OCI-LY7 (cell line): ENCODE results near the gene MAP3K13.

Source experiments
- EZH2phosphoT487 ChIP-seq: fragments of 200-600 bp; sonication (generic); IDR thresholded peaks from 2 replicates; pipeline ENCODE4 v1.6.1; 2018; ENCODE audit warnings: low read depth, borderline replicate concordance, mild to moderate bottlenecking, mixed run types, antibody characterized with exemption, low read length, moderate library complexity, mixed read lengths
- TF ChIP-seq, protein P1 (sequence below): fragments of 200-600 bp; sonication (generic); conservative IDR thresholded peaks from 2 replicates; pipeline ENCODE4 v1.5.1; 2014; ENCODE audit warnings: mild to moderate bottlenecking, antibody characterized with exemption, low read length, moderate library complexity, mixed read lengths

DNA sequence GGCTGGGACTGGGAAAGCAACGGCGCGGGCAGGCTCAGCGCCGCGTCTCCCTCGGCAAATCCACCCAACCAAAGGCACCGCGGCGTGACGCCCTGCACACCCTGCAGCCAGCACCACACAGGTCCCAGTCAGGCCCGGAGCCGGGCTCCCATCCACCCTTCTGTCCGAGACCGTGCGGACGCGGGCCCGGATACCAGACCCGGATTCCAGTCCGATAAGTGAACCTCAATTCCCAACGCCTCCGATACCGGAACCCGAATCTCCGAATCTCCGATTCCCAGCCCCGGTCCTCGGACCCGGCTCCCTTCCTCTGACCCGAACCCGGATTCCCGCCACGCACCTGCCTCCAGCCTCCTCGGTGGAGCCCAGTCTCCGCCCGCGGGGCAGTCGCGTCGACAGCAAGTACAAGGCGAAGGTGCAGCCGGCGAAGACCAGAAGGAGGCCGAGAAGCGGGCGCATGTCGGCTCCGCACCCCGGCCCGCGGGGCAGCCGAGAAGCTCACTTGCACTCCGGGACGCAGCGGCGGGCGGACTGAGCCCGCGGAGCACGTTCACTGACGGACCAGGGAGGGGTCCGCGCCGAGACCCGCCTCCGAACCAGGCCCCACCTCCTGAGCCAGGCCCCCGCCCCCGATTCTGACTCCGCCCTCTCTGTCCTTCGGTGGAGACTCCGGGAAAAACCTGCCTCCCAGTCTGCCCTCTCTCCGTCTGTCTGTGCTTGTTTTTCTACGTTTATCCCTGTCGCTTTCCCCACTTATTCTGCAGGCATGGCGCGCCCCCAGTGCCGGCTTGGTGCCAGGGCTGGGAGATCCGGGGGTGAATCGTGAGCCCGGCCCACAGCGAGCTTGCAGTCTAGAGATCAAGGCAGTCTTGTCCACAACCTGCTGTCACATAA, 135.8 kb downstream of the MAP3K13 start, which contains the start of gene TMEM41A:
- TF ChIP-seq, protein P1, sequence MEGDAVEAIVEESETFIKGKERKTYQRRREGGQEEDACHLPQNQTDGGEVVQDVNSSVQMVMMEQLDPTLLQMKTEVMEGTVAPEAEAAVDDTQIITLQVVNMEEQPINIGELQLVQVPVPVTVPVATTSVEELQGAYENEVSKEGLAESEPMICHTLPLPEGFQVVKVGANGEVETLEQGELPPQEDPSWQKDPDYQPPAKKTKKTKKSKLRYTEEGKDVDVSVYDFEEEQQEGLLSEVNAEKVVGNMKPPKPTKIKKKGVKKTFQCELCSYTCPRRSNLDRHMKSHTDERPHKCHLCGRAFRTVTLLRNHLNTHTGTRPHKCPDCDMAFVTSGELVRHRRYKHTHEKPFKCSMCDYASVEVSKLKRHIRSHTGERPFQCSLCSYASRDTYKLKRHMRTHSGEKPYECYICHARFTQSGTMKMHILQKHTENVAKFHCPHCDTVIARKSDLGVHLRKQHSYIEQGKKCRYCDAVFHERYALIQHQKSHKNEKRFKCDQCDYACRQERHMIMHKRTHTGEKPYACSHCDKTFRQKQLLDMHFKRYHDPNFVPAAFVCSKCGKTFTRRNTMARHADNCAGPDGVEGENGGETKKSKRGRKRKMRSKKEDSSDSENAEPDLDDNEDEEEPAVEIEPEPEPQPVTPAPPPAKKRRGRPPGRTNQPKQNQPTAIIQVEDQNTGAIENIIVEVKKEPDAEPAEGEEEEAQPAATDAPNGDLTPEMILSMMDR = no peak
- no peak for TF ChIP-seq EZH2phosphoT487
